ENCODE measurements around the gene TMEM120B. TPM values are rescaled to one million over a fixed set of nuclear protein-coding genes. Genes with fewer than 3 reads are reported as not detected.

The TMEM120B gene
- total and polyA plus RNA-seq, 2 of the 13 experiments (the other 11 are each of a cell fraction or from before 2014, with no cell fraction given): 7.1 to 12.9 TPM

DNA sequence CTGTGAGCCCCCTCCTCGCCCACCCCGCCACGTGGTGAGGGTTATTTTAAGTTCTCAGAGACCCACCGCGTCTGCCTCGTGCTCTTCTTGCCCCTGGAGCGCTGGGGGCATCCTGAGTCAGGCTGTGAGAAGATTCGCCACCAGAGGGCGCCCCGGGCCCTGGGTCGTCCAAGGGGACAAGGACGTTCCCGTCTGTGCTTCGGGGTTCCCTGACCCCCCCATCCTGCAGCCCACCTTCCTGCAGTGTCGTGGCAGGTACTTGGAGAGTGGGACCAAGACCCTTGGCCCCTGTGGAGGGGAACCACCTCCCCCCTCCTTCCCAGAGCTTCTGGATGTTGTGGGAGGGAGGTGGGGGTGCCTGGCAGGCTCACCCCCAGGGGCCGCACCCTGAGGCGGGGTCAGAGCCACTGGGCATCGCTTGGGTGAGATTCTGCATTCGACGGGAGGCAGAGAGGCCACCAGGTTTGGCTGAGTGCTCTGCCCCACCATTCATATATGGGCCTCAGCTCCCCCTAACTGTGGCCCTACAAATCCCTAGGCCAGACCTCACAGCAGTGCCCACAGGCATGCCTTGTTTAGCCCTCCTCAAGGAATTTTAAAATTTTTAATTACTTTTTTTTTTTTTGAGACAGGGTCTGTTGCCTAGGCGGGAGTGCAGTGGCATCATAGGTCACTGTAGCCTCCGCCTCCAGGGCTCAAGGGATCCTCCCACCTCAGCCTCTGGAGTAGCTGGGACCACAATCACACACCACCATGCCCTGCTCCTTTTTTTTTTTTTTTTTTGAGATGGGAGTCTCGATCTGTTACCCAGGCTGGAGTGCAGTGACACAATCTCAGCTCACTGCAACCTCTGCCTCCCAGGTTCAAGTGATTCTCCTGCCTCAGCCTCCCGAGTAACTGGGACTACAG lies 63.9 kb downstream of the TMEM120B start (continued):
- TF ChIP-seq, protein P1, sequence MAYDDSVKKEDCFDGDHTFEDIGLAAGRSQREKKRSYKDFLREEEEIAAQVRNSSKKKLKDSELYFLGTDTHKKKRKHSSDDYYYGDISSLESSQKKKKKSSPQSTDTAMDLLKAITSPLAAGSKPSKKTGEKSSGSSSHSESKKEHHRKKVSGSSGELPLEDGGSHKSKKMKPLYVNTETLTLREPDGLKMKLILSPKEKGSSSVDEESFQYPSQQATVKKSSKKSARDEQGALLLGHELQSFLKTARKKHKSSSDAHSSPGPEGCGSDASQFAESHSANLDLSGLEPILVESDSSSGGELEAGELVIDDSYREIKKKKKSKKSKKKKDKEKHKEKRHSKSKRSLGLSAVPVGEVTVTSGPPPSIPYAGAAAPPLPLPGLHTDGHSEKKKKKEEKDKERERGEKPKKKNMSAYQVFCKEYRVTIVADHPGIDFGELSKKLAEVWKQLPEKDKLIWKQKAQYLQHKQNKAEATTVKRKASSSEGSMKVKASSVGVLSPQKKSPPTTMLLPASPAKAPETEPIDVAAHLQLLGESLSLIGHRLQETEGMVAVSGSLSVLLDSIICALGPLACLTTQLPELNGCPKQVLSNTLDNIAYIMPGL (CRISPR knock-in tag; IDR thresholded peaks at IDR 0.05; ENCODE audit: borderline replicate concordance in 1 of 2, low read depth in 1 of 2): peak in 1 of 2 experiments; percentile 40; a peak in 1 of 4 replicates
- TF ChIP-seq AGO1 (IDR thresholded peaks at IDR 0.05; ENCODE audit: low read depth, low read length, poor library complexity, severe bottlenecking) (peak; percentile 96), ZBTB38 (CRISPR knock-in tag; IDR thresholded peaks at IDR 0.05) (no peak), HHEX (CRISPR knock-in tag; IDR thresholded peaks at IDR 0.05) (no peak), RXRB (CRISPR knock-in tag; IDR thresholded peaks at IDR 0.05; ENCODE audit: borderline replicate concordance) (peak; percentile 47; the same call in 1 of the 2 replicates), ZNF367 (CRISPR knock-in tag; IDR thresholded peaks at IDR 0.05; ENCODE audit: borderline replicate concordance) (no peak), MAZ (IDR thresholded peaks at IDR 0.05; ENCODE audit: borderline replicate concordance, low read depth, low read length) (no peak), MAZ (CRISPR knock-in tag; IDR thresholded peaks at IDR 0.05; ENCODE audit: low read depth) (peak; percentile 40; the same call in 1 of the 2 replicates), SRSF1 (optimal IDR thresholded peaks at IDR 0.05; ENCODE audit: low read depth, low read length) (peak; percentile 23), STAG1 (CRISPR knock-in tag; IDR thresholded peaks at IDR 0.05) (peak; percentile 73), ZBTB7A (CRISPR knock-in tag; IDR thresholded peaks at IDR 0.05) (peak; percentile 48; the same call in 1 of the 2 replicates), RAD21 (CRISPR knock-in tag; IDR thresholded peaks at IDR 0.05) (peak; percentile 86), NFYC (CRISPR knock-in tag; IDR thresholded peaks at IDR 0.05) (0 out of 2 replicates have a peak, but pooled peaks have one; percentile 5)
- TF ChIP-seq, protein P2, sequence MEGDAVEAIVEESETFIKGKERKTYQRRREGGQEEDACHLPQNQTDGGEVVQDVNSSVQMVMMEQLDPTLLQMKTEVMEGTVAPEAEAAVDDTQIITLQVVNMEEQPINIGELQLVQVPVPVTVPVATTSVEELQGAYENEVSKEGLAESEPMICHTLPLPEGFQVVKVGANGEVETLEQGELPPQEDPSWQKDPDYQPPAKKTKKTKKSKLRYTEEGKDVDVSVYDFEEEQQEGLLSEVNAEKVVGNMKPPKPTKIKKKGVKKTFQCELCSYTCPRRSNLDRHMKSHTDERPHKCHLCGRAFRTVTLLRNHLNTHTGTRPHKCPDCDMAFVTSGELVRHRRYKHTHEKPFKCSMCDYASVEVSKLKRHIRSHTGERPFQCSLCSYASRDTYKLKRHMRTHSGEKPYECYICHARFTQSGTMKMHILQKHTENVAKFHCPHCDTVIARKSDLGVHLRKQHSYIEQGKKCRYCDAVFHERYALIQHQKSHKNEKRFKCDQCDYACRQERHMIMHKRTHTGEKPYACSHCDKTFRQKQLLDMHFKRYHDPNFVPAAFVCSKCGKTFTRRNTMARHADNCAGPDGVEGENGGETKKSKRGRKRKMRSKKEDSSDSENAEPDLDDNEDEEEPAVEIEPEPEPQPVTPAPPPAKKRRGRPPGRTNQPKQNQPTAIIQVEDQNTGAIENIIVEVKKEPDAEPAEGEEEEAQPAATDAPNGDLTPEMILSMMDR (CRISPR knock-in tag; IDR thresholded peaks at IDR 0.05): peak; percentile 95
- TF ChIP-seq, protein P3, sequence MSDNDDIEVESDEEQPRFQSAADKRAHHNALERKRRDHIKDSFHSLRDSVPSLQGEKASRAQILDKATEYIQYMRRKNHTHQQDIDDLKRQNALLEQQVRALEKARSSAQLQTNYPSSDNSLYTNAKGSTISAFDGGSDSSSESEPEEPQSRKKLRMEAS (IDR thresholded peaks at IDR 0.05): peak; percentile 45; the same call in 1 of the 2 replicates
- TF ChIP-seq, protein P4, sequence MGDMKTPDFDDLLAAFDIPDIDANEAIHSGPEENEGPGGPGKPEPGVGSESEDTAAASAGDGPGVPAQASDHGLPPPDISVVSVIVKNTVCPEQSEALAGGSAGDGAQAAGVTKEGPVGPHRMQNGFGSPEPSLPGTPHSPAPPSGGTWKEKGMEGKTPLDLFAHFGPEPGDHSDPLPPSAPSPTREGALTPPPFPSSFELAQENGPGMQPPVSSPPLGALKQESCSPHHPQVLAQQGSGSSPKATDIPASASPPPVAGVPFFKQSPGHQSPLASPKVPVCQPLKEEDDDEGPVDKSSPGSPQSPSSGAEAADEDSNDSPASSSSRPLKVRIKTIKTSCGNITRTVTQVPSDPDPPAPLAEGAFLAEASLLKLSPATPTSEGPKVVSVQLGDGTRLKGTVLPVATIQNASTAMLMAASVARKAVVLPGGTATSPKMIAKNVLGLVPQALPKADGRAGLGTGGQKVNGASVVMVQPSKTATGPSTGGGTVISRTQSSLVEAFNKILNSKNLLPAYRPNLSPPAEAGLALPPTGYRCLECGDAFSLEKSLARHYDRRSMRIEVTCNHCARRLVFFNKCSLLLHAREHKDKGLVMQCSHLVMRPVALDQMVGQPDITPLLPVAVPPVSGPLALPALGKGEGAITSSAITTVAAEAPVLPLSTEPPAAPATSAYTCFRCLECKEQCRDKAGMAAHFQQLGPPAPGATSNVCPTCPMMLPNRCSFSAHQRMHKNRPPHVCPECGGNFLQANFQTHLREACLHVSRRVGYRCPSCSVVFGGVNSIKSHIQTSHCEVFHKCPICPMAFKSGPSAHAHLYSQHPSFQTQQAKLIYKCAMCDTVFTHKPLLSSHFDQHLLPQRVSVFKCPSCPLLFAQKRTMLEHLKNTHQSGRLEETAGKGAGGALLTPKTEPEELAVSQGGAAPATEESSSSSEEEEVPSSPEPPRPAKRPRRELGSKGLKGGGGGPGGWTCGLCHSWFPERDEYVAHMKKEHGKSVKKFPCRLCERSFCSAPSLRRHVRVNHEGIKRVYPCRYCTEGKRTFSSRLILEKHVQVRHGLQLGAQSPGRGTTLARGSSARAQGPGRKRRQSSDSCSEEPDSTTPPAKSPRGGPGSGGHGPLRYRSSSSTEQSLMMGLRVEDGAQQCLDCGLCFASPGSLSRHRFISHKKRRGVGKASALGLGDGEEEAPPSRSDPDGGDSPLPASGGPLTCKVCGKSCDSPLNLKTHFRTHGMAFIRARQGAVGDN (CRISPR knock-in tag; IDR thresholded peaks at IDR 0.05): peak; percentile 70
- TF ChIP-seq, protein P5, sequence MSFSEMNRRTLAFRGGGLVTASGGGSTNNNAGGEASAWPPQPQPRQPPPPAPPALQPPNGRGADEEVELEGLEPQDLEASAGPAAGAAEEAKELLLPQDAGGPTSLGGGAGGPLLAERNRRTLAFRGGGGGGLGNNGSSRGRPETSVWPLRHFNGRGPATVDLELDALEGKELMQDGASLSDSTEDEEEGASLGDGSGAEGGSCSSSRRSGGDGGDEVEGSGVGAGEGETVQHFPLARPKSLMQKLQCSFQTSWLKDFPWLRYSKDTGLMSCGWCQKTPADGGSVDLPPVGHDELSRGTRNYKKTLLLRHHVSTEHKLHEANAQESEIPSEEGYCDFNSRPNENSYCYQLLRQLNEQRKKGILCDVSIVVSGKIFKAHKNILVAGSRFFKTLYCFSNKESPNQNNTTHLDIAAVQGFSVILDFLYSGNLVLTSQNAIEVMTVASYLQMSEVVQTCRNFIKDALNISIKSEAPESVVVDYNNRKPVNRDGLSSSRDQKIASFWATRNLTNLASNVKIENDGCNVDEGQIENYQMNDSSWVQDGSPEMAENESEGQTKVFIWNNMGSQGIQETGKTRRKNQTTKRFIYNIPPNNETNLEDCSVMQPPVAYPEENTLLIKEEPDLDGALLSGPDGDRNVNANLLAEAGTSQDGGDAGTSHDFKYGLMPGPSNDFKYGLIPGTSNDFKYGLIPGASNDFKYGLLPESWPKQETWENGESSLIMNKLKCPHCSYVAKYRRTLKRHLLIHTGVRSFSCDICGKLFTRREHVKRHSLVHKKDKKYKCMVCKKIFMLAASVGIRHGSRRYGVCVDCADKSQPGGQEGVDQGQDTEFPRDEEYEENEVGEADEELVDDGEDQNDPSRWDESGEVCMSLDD (CRISPR knock-in tag; IDR thresholded peaks at IDR 0.05; ENCODE audit: borderline replicate concordance): peak; percentile 64; the same call in 1 of the 2 replicates
